Naive B cell (primary cell): ENCODE measurements around the gene VAV1. TPM values are rescaled to one million over a fixed set of nuclear protein-coding genes. Genes with fewer than 3 reads are reported as not detected.
"Not testable (repeated sequence)": the region's sequence is repeated elsewhere in the genome, so short reads cannot be mapped to it uniquely, and the experiment has no call there.

Source experiments
- ATAC-seq, 2 donors: fragments of 150-1000 bp; cut with Tn5 transposase; 2 replicates each; pipeline ENCODE4 v1.10.0; 2021; ENCODE audit warnings: low read depth in 2 of 2, mild to moderate bottlenecking in 2 of 2, moderate library complexity in 2 of 2
- DNase-seq: peaks from one replicate; pipeline ENCODE4 v3.0.0; 2022
- H3K27ac Mint-ChIP-seq, 6 donors: one replicate each; pipeline ENCODE4 v1.8.0; 2020 to 2022; ENCODE audit warnings: mild to moderate bottlenecking in 6 of 6, mixed read lengths in 6 of 6, moderate library complexity in 5 of 6, inconsistent platforms in 2 of 6
- H3K27me3 Mint-ChIP-seq, 3 donors: one replicate each; pipeline ENCODE4 v1.8.0; 2021 to 2022; ENCODE audit warnings: mixed read lengths in 3 of 3, mild to moderate bottlenecking in 1 of 3
- H3K36me3 Mint-ChIP-seq, 2 donors: one replicate each; pipeline ENCODE4 v1.8.0; 2020 to 2022; ENCODE audit warnings: mixed read lengths in 2 of 2, inconsistent platforms in 1 of 2, mild to moderate bottlenecking in 1 of 2
- H3K4me1 Mint-ChIP-seq, 3 donors: one replicate each; pipeline ENCODE4 v1.8.0; 2020 to 2022; ENCODE audit warnings: mixed read lengths in 3 of 3, inconsistent platforms in 1 of 3, mild to moderate bottlenecking in 1 of 3, moderate library complexity in 1 of 3
- H3K4me3 Mint-ChIP-seq, 8 donors: one replicate each; pipeline ENCODE4 v1.8.0; 2020 to 2022; ENCODE audit warnings: mild to moderate bottlenecking in 8 of 8, mixed read lengths in 8 of 8, moderate library complexity in 8 of 8, inconsistent platforms in 2 of 8
- H3K9me3 Mint-ChIP-seq, 7 donors: one replicate each; pipeline ENCODE4 v1.8.0; 2020 to 2022; ENCODE audit warnings: mixed read lengths in 7 of 7, mild to moderate bottlenecking in 5 of 7, inconsistent platforms in 2 of 7, moderate library complexity in 1 of 7
- polyA plus RNA-seq, 6 donors: library from polyadenylated mRNA; unstranded; fragments of 300-500 nt; fragmentation: Illumina TruSeq; gene quantifications; one replicate each; pipeline ENCODE4 v1.2.3, GENCODE V29; 2021; ENCODE audit warnings: low read depth in 6 of 6

The VAV1 gene
- polyA plus RNA-seq, 6 donors from 2014 or later: 17.9 to 34.0 (median 23.7) TPM

DNA sequence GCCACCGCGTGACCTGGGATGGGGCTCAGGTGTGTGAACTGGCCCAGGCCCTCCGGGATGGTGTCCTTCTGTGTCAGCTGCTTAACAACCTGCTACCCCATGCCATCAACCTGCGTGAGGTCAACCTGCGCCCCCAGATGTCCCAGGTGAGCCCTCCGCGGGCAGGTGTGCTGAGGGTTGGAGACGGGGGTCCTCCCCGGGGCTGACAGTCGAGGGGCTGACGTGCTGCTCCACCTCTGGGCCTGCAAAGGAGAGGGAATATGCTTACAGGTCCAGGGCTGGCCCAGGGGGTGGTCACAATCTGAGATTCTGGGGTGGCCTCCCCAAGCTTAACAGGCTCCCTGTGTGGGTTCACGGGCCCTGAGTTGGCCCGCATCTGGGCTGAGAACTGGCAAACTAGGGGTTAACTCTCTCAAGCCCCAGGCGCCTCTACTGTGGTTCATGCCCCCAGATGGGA is 386 bp downstream of the VAV1 start:
- peak overlapping the region; percentile 91 to 99 (median 93) for H3K4me3 Mint-ChIP-seq
- peaks cover 8 to 28% of the 10 kb centered on the region in 2 donors for H3K36me3 Mint-ChIP-seq
- H3K4me1 Mint-ChIP-seq: peaks cover 60 to 76% (median 60%) of the 10 kb centered on the region in 3 donors
- peak overlapping the region; percentile 58 to 98 (median 94) for H3K27ac Mint-ChIP-seq
- ATAC-seq: peak in 1 of 2 donors; percentile 0
- H3K9me3 Mint-ChIP-seq: peaks cover 0 to 5% (median 0%) of the 10 kb centered on the region in 7 donors
- H3K27me3 Mint-ChIP-seq: no peaks in the 10 kb centered on the region
- no peak for DNase-seq

GRCh38 chr19:6773323-6773931 is 919 bp downstream of the VAV1 start:
- Mint-ChIP-seq H3K4me1 (peaks cover 60 to 76% (median 61%) of the 10 kb centered on the region in 3 donors), H3K4me3 (peak overlapping the region; percentile 91 to 99 (median 93)), H3K27me3 (no peaks in the 10 kb centered on the region), H3K9me3 (peaks cover 0 to 5% (median 0%) of the 10 kb centered on the region in 7 donors), H3K27ac (peak overlapping the region; percentile 58 to 98 (median 94)), H3K36me3 (peaks cover 8 to 28% of the 10 kb centered on the region in 2 donors)
- peak; percentile 55 for DNase-seq
- ATAC-seq: peak; percentile 26 to 29

GRCh38 chr19:6774821-6775707 is 2.6 kb downstream of the VAV1 start:
- peak overlapping the region; percentile 71 to 99 (median 88) for H3K4me3 Mint-ChIP-seq
- DNase-seq (no peak), ATAC-seq (no peak)
- H3K27ac Mint-ChIP-seq: peak overlapping the region in 5 of 6 donors; percentile 75 to 97 (median 87)
- peaks cover 8 to 28% of the 10 kb centered on the region in 2 donors for H3K36me3 Mint-ChIP-seq
- H3K4me1 Mint-ChIP-seq: peaks cover 57 to 79% (median 62%) of the 10 kb centered on the region in 3 donors
- H3K9me3 Mint-ChIP-seq: peaks cover 0 to 5% (median 0%) of the 10 kb centered on the region in 7 donors
- no peaks in the 10 kb centered on the region for H3K27me3 Mint-ChIP-seq

DNA sequence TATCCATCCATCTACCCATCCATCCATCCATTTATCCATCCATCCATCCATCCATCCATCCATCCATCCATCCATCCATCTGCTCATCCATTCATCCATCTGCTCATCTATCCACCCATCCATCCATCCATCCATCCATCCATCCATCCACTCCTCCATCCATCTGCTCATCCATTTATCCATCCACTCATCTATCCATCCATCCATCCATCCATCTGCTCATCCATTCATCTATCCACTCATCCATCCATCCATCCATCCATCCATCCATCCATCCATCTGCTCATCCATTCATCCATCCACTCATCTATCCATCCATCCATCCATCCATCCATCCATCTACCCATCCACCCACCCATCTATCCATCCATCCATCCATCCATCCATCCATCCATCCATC is 3.5 kb downstream of the VAV1 start:
- not testable (repeated sequence) for H3K9me3 Mint-ChIP-seq, ATAC-seq, H3K27me3 Mint-ChIP-seq, DNase-seq
- Mint-ChIP-seq H3K27ac (peak overlapping the region in 4 of 6 donors; percentile 49 to 87 (median 85)), H3K4me3 (peak overlapping the region in 6 of 8 donors; percentile 40 to 91 (median 70)), H3K4me1 (peaks cover 54 to 80% (median 69%) of the 10 kb centered on the region in 3 donors), H3K36me3 (peaks cover 8 to 28% of the 10 kb centered on the region in 2 donors)

GRCh38 chr19:6776999-6777398 is 4.5 kb downstream of the VAV1 start:
- H3K27ac Mint-ChIP-seq: peak overlapping the region in 5 of 6 donors; percentile 13 to 87 (median 54)
- H3K9me3 Mint-ChIP-seq: peaks cover 0 to 5% (median 0%) of the 10 kb centered on the region in 7 donors
- no peak for ATAC-seq
- peaks cover 48 to 80% (median 67%) of the 10 kb centered on the region in 3 donors for H3K4me1 Mint-ChIP-seq
- H3K36me3 Mint-ChIP-seq: peaks cover 8 to 28% of the 10 kb centered on the region in 2 donors
- peak overlapping the region in 7 of 8 donors; percentile 37 to 91 (median 67) for H3K4me3 Mint-ChIP-seq
- H3K27me3 Mint-ChIP-seq: no peaks in the 10 kb centered on the region
- no peak for DNase-seq

GRCh38 chr19:6777434-6777833 is 4.9 kb downstream of the VAV1 start:
- H3K27me3 Mint-ChIP-seq: no peaks in the 10 kb centered on the region
- ATAC-seq: no peak
- peaks cover 0 to 5% (median 0%) of the 10 kb centered on the region in 7 donors for H3K9me3 Mint-ChIP-seq
- H3K36me3 Mint-ChIP-seq: peaks cover 8 to 28% of the 10 kb centered on the region in 2 donors
- H3K4me1 Mint-ChIP-seq: peaks cover 44 to 75% (median 63%) of the 10 kb centered on the region in 3 donors
- peak overlapping the region in 5 of 6 donors; percentile 13 to 87 (median 63) for H3K27ac Mint-ChIP-seq
- H3K4me3 Mint-ChIP-seq: peak overlapping the region in 6 of 8 donors; percentile 37 to 91 (median 74)
- DNase-seq: no peak

DNA sequence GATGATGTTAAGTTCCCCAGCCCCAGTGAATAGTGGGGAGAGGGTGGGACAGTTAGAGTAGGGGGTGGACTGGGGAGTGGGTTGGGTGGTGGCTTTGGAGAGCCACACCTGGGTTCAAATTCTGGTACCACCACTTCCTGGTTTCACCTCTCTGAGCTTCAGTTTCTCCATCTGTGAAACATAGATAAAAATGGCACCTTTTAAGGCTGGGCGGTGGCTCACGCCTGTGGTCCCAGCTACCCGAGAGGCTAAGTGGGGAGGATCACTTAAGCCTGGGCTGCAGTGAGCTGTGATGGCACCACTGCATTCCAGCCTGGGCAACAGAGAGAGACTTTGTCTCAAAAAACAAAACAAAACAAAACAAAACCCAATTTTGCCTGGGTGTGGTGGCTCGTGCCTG is 5.9 kb downstream of the VAV1 start:
- H3K36me3 Mint-ChIP-seq: peaks cover 8 to 28% of the 10 kb centered on the region in 2 donors
- peak overlapping the region in 5 of 8 donors; percentile 19 to 81 (median 47) for H3K4me3 Mint-ChIP-seq
- H3K27ac Mint-ChIP-seq: peak overlapping the region in 5 of 6 donors; percentile 82 to 92 (median 87)
- H3K27me3 Mint-ChIP-seq: no peaks in the 10 kb centered on the region
- peaks cover 0 to 5% (median 0%) of the 10 kb centered on the region in 7 donors for H3K9me3 Mint-ChIP-seq
- DNase-seq (no peak), ATAC-seq (no peak)
- H3K4me1 Mint-ChIP-seq: peaks cover 41 to 79% (median 64%) of the 10 kb centered on the region in 3 donors

DNA sequence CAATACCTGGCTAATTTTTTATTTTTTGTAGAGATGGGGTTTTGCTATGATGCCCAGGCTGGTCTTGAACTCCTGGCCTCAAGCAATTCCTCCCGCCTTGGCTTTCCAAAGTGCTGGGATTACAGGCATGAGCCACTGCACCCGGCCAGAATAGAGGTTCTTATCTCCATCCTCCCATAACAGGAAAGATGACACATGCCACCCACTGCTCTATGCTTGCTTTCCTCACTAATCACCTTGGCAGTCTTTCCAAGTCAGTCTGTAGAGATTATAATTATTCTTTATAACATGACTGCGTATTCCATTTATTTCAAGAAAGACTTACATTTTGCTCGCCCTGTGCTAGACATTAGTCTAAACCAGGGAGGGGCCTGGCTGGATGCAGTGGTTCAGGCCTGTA is 6.7 kb downstream of the VAV1 start:
- DNase-seq: no peak
- peaks cover 0 to 5% (median 0%) of the 10 kb centered on the region in 7 donors for H3K9me3 Mint-ChIP-seq
- H3K27me3 Mint-ChIP-seq: no peaks in the 10 kb centered on the region
- H3K4me1 Mint-ChIP-seq: peaks cover 39 to 77% (median 62%) of the 10 kb centered on the region in 3 donors
- H3K27ac Mint-ChIP-seq: peak overlapping the region in 2 of 6 donors; percentile 54 to 67
- no peak for ATAC-seq
- peak overlapping the region in 1 of 8 donors; percentile 25 for H3K4me3 Mint-ChIP-seq
- H3K36me3 Mint-ChIP-seq: peaks cover 8 to 28% of the 10 kb centered on the region in 2 donors

GRCh38 chr19:6787393-6787792 is 14.9 kb downstream of the VAV1 start:
- no peaks in the 10 kb centered on the region for H3K27me3 Mint-ChIP-seq
- H3K27ac Mint-ChIP-seq: peak overlapping the region in 1 of 6 donors; percentile 57
- H3K4me3 Mint-ChIP-seq: no peak overlapping the region
- peaks cover 0 to 2% (median 0%) of the 10 kb centered on the region in 7 donors for H3K9me3 Mint-ChIP-seq
- DNase-seq (no peak), ATAC-seq (no peak)
- peaks cover 4 to 41% of the 10 kb centered on the region in 2 donors for H3K36me3 Mint-ChIP-seq
- H3K4me1 Mint-ChIP-seq: peaks cover 39 to 61% (median 55%) of the 10 kb centered on the region in 3 donors

DNA sequence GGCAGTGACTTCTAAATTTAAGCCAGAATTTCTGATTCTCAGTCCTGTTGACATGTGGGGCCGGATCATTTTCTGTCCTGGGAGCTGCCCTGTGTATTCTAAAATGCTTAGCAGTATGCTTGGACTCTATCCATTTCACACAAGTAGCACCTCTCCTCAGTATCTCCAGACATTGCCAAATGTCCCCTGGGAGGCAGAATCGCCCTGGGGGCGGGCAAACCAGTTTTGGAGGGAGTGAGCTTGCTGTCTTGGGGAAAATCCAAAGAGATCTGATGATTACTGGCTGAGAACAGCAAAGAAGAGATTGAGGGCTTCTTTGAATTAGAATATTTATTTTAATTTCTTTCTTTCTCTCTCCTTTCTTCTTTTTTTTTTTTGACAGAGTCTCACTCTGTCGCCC is 16.4 kb downstream of the VAV1 start:
- no peak for DNase-seq
- Mint-ChIP-seq H3K4me3 (peak overlapping the region in 1 of 8 donors; percentile 18), H3K4me1 (peaks cover 51 to 65% (median 62%) of the 10 kb centered on the region in 3 donors), H3K27me3 (no peaks in the 10 kb centered on the region), H3K9me3 (peaks cover 0 to 2% (median 0%) of the 10 kb centered on the region in 7 donors), H3K36me3 (peaks cover 4 to 43% of the 10 kb centered on the region in 2 donors), H3K27ac (peak overlapping the region in 1 of 6 donors; percentile 77)
- ATAC-seq: no peak

DNA sequence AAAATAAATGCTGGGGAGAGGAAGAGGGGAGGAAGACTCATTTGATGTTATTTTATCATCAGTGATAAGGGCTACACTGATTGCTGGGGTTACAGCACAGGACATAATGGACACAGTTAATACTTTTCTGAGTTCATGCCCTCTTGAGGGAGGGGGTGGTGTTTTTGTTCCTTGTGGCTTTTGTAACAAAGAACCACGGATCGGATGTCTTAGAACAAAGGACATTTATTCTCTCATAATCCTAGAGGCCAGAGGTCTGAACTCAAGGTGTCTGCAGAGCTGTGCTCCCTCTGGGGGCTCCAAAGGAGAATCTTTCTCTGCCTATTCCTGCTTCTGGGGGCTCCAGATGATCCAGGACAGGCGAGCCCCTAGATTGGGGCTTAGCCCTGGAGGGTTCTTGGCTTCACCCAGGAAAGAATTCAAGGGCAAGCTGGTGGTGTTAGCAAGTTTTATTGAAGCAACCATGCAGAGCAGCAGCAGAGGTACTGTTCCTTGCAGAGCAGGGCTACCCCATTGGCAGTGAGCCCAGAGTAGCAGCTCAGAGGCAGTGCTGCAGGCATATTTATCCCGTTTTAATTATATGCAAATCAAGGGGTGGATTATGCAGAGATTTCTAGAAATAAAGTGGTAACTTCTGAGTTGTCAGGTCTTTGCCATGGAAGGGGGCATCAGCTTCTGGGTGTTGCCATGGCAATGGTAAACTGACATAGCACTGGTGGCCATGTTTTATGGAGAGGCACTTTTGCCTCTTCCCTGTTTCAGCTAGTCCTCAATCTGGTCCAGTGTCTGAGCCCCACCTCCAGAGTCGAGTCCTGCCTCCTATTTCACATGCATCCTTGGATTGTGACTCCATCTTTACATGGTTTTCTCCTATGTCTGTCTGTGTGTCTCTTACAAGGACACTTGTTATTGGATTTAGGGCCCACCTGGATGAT is 18.0 kb downstream of the VAV1 start:
- Mint-ChIP-seq H3K27ac (peak overlapping the region in 4 of 6 donors; percentile 15 to 91 (median 62)), H3K27me3 (no peaks in the 10 kb centered on the region), H3K36me3 (peaks cover 9 to 49% of the 10 kb centered on the region in 2 donors), H3K9me3 (peaks cover 0 to 7% (median 4%) of the 10 kb centered on the region in 7 donors), H3K4me1 (peaks cover 48 to 62% (median 58%) of the 10 kb centered on the region in 3 donors), H3K4me3 (no peak overlapping the region)
- ATAC-seq (no peak), DNase-seq (no peak)

DNA sequence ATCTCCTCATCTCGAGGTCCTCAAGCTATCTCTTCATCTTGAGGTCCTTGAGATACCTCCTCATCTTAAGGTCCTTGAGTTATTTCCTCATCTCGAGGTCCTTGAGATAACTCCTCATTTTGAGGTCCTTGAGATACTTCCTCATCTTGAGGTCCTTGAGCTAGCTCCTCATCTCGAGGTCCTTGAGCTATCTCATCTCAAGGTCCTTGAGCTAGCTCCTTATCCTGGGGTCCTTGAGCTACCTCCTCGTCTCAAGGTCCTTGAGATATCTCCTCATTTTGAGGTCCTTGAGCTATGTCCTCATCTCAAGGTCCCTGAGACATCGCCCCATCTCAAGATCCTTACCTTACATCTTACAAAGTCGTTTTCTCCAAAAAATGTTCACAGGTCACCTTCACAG is 18.7 kb downstream of the VAV1 start:
- DNase-seq (no peak), ATAC-seq (no peak)
- H3K4me1 Mint-ChIP-seq: peaks cover 48 to 64% (median 58%) of the 10 kb centered on the region in 3 donors
- peaks cover 0 to 7% (median 4%) of the 10 kb centered on the region in 7 donors for H3K9me3 Mint-ChIP-seq
- peak overlapping the region in 4 of 6 donors; percentile 36 to 91 (median 53) for H3K27ac Mint-ChIP-seq
- H3K36me3 Mint-ChIP-seq: peaks cover 9 to 46% of the 10 kb centered on the region in 2 donors
- H3K27me3 Mint-ChIP-seq: no peaks in the 10 kb centered on the region
- H3K4me3 Mint-ChIP-seq: peak overlapping the region in 1 of 8 donors; percentile 52
